Right hindlimb (tissue), 1 donor: ENCODE measurements around the gene PDLIM4.
A peak's percentile ranks its signal among the peaks of the same experiment; 100 is the strongest.

Experiments used
- DNase-seq: peaks from one replicate; pipeline ENCODE4 v3.0.0-alpha.2; 2018

Gene PDLIM4, protein sequence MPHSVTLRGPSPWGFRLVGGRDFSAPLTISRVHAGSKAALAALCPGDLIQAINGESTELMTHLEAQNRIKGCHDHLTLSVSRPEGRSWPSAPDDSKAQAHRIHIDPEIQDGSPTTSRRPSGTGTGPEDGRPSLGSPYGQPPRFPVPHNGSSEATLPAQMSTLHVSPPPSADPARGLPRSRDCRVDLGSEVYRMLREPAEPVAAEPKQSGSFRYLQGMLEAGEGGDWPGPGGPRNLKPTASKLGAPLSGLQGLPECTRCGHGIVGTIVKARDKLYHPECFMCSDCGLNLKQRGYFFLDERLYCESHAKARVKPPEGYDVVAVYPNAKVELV

GRCh38 chr5:132257131-132258101 lies at the start of gene PDLIM4:
Gene PDLIM4, plus strand, starts transcription at chr5:132257696. Its CDS starts 39 bp downstream, at chr5:132257735.
- peak; percentile 86 for DNase-seq

DNA sequence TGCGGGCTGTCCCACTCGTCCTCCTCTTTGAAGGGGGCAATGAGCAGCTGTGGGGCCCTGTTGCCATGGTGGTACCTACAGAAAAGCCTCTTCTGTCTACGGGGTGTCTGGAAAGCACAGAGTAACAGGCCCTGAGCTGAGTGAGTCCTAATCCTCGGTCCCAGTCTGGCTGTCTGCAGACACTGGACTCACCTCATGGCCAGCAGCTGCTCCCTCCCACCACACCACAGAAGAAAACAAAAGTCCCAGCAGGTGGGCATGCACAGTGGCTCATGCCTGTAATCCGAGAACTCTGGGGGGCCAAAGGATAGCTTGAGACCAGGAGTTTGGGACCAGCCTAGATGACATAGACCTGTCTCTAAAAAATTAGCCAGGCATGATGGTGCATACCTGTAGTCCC lies 49.7 kb upstream of the PDLIM4 start:
- no peak for DNase-seq

GRCh38 chr5:132209131-132209530 lies 48.4 kb upstream of the PDLIM4 start:
- DNase-seq = no peak

GRCh38 chr5:132209901-132210545 lies 47.5 kb upstream of the PDLIM4 start:
- DNase-seq = no peak

DNA sequence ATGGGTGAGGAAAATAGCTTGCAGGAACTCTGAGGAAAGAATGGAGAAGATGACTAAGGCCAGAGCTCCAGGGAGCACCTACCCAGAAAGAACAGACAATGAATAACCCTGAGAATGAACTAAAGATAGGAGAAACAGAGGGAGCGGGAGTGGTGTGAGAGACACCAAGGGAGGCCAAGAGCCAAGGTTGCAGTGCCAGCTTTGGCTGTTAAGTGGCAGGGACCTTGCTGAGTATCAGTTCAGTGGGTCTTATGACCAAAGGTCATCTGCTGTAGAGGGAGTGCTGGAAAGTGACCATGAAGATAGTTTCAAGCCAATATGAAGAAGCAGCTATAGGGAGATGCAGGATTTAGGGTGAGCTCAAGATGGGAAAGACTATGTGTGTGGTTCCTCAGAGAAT lies 46.6 kb upstream of the PDLIM4 start:
- DNase-seq = no peak

DNA sequence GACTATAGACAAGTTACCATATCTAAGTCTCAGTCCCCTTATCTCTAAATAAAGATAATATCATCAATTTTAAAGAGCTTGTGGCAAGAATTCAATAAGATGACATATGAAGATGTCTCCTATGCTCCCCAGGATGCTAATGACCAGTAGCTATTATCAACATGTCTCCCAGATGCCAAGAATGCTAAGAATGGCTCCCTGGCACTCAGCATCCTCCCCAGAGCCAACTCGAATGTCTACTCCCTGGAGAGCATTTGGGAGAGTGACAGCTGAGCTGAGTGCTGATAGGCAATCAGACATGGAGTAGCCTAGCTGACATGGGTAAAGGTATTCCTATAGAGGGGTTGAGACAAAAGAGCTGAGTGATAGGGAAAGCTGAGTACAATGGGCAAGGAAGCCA lies 45.7 kb upstream of the PDLIM4 start:
- no peak for DNase-seq

DNA sequence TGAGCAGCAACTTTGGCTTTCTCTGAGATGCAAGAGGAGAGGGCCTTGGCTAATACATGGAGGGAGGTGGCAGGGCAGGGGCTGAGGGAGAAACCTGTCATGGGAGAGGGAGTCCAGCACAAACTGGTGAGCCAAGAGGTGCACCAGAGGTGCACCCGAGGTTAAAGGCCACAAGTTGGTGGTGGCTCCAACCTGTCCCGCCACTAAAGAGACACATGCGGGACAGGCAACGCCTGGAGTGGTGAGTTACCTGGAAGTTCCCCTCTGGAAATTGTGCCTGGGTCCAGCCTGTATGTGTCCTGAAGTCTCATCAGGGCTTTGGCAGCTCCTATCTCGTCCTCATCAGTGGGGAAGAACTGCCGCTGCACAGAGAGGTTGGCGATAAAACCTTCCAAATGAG lies 43.8 kb upstream of the PDLIM4 start:
- no peak for DNase-seq

DNA sequence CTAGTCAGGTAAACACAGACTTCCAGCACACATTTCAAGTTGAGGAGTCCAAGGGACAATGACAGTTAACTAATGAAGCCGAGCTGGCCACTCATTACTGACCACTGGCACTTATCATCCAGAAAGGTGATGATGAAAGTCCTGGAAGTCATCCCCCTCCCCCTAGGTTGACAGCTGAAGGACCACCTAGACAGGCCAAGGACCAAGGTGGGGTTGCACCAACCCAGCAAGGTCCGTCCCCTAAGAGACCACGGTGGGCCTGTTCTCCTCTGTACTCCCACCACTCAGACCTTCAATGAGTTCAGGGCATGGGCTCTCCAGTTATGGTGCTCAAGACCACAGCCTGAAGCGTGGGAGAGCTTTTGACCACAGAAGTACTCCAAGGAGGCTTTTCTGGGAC lies 43.0 kb upstream of the PDLIM4 start:
- DNase-seq = no peak

DNA sequence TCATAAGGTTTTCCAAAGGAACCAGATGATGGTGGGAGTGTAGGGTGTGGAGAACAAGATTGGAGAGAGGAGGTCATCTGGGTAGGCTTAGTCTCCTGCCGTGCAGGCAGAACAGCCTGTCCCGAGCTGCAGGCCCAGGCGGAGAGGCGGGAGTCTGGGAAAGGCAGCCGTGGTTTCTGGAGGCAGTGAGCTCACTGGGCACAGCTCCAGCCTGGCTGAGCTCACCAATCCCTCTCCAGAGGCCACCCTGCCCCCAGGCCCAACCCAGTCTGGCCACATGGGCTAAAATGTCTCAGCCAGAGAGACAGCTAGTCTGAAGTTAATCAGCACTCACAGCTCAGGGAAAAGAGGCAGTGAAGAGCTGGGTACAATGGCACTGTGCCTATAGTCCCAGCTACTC lies 42.2 kb upstream of the PDLIM4 start:
- DNase-seq = peak; percentile 93

DNA sequence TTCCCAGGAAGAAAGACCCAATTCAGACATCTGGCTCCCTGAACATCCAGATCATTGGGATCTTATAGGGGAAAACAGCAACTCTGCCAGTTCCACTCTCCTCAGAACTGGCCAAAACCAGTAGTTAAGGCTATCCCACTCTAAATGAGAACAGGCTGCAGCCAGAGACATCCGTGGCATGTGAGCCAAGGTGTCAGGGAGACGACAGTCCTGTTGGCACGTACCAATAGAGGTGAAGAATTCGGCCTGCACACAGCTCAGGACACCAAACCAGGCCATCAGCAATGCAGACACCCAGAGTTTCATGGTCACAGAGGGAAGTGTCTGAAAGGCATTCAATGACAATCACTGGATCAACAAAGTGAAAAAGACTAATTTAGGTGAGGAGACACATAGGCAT lies 39.2 kb upstream of the PDLIM4 start:
- no peak for DNase-seq

DNA sequence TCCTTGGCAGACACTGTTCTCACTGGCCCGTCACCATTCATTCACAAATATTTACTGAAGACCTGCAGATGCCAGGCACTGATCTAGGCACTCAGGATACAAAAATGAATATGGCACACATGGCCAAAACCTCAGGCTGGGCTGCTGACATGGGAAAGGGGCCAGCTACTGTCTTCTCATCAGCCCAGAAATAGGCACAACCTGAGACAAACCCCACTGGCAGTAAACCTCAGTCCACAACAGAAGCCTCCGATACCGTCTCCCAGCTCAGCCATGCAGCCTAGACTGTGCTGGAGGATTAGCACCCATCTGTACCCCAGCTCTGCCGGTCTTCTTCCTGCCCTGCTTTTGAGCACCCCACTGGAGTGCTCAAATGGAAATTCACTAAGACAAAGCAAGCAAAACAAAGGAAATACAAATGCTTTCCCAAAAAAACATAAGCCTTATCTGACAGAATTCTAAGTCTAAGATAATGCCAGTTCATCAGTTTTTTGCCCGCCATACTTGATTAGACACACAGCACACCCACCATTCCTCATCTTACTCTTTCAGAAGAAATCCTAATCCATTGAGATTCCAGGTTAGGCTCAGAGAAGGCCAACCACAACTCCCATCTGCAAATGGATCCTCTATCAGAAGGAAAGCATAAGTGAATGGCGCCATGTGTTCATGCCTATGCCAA lies 38.1 kb upstream of the PDLIM4 start:
- DNase-seq = no peak

- DNase-seq = no peak
Measured at GRCh38 chr5:132219981-132220380, 37.5 kb upstream of the PDLIM4 start.

GRCh38 chr5:132220491-132220890 lies 37.0 kb upstream of the PDLIM4 start:
- no peak for DNase-seq

- peak; percentile 95 for DNase-seq
Measured at GRCh38 chr5:132221781-132222648, 35.5 kb upstream of the PDLIM4 start.

- no peak for DNase-seq
Measured at GRCh38 chr5:132222649-132223038, 34.9 kb upstream of the PDLIM4 start.

GRCh38 chr5:132223861-132224260 lies 33.6 kb upstream of the PDLIM4 start:
- peak; percentile 8 for DNase-seq

DNA sequence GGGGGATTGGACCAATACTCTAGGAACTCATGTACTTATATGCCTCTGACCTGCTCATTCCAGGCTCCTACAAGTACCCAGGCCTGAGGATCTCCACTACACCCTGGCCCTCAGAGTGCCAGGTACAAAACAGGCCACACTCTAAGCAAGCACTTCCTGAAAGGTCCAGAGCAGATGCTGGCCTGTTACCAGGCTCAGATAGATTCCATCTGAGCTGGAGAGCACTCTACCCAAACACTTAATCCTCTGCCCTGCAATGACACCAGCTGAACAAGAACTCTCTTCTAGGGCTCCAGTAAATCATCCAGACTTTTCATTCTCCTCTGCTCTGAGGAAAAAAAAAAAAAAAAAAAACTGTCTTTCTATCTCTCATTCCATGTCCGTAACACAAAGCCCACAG lies 32.8 kb upstream of the PDLIM4 start:
- peak; percentile 21 for DNase-seq

DNA sequence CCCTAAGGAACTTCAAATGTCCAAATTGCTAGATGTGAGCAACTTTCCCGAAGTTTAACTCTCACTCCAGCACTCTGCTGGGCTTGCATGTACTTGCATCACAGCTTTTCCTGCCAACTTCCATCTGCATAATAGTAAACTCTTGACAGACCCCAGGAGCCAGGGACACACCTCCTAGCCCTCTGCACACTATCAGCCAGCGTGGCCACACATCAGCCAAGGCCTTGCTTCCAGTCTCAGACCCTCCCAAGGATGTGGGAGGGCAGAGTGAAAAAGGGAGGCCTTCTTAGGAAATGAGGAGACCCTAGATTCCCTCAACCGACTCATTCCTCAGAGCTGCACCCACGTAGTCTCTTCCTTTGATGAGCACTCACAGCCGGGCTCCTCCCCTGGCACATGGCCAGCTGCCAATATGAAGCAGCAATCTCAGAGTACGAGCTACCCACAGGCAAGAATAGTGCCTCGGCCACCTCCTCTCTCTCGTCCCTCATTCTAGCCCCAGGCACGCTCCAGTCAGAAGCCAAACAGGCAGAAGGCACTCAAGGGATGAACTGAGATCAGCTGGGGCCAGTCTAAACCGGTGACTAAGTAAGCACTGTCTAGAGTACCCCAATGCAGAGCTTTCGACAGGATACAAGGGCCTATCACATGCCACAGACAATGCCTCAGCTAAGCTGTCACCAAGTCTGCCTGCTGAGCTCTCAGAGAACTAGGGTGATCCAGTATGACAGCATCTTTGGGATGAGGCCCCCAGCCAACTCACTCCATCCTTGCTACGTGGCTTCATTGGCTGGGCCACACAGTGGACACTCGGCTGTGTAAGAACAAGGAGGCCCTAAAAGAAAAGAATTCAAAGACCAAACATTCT lies 32.1 kb upstream of the PDLIM4 start:
- DNase-seq = peak; percentile 77

GRCh38 chr5:132226516-132227234 lies 30.8 kb upstream of the PDLIM4 start:
- DNase-seq = peak; percentile 59

DNA sequence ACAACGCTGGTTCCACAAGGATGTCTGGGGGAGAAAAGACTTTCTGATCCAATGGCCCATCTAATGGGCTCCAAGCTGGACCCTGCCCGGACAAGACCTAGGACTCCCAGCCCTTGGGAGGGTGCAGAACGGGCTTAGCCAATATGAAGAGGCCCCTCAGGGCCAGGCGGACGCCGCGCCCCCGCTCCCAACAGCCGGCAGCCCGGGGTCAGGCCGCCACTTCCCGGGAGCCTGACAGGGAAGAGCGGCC lies 30.3 kb upstream of the PDLIM4 start:
- peak; percentile 75 for DNase-seq
